ENCODE measurements around the gene MYO3B.

GRCh38 chr2:170485254-170486026 lies 307.5 kb downstream of the MYO3B start:
- TF ChIP-seq CTCF (IDR thresholded peaks at IDR 0.05) = no peak
- TF ChIP-seq SIN3A (IDR thresholded peaks at IDR 0.05; ENCODE audit: borderline replicate concordance, low read depth, low read length) = no peak
- no peak for TF ChIP-seq NRF1 (IDR thresholded peaks at IDR 0.05; ENCODE audit: low read depth, low read length)
- TF ChIP-seq EP300 (IDR thresholded peaks at IDR 0.05; ENCODE audit: borderline replicate concordance in 1 of 2, low read depth in 1 of 2, low read length in 1 of 2) = no peak
- no peak for TF ChIP-seq FOXM1 (IDR thresholded peaks at IDR 0.05; ENCODE audit: low read depth)
- TF ChIP-seq, protein P1, sequence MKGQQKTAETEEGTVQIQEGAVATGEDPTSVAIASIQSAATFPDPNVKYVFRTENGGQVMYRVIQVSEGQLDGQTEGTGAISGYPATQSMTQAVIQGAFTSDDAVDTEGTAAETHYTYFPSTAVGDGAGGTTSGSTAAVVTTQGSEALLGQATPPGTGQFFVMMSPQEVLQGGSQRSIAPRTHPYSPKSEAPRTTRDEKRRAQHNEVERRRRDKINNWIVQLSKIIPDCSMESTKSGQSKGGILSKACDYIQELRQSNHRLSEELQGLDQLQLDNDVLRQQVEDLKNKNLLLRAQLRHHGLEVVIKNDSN (IDR thresholded peaks at IDR 0.05; ENCODE audit: borderline replicate concordance, low read depth) = no peak
- TF ChIP-seq RAD21 (IDR thresholded peaks at IDR 0.05; ENCODE audit: low read length) = no peak

Data from SK-N-SH (cell line).